GM19463 (cell line): ENCODE measurements around the gene GUSB.

Experiments
- ATAC-seq: cut with Tn5 transposase; IDR thresholded peaks from one replicate; pipeline ENCODE4 v1.9.1; 2021; ENCODE audit warnings: mild to moderate bottlenecking, moderate library complexity; ENCODE audit not compliant: unreplicated experiment

GUSB gene

GRCh38 chr7:65938336-65938895, 43.6 kb downstream of the GUSB start:
- ATAC-seq = no peak

GRCh38 chr7:65937296-65937695, 44.7 kb downstream of the GUSB start:
- ATAC-seq = no peak

- no peak for ATAC-seq
Measured at GRCh38 chr7:65931685-65932084, 50.3 kb downstream of the GUSB start.

- ATAC-seq = no peak
Measured at GRCh38 chr7:65927489-65928448, 54.2 kb downstream of the GUSB start.

GRCh38 chr7:65926588-65926987, 55.4 kb downstream of the GUSB start:
- no peak for ATAC-seq

GRCh38 chr7:65925040-65925439, 57.0 kb downstream of the GUSB start:
- ATAC-seq = no peak

- ATAC-seq = no peak
Measured at GRCh38 chr7:65924193-65924592, 57.8 kb downstream of the GUSB start.

DNA sequence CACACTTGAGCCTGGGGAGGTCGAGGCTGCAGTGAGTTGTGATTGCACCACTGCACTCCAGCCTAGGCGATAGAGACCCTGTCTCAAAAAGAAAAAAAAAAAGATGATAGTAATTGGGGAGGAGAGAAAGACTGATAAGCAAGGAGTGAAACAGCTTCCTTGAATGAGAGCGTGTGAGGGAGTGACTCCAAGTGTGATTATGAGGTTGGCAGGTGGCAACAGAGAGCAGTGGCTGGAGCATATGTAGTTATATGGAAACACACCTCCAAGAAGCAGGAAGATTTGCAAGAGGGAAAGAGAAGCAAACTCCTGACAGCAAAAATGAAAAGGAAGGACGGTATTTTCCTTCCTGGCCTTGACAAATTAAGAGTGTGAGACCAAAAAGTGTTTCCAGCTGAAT, 58.7 kb downstream of the GUSB start:
- no peak for ATAC-seq

- ATAC-seq = peak; percentile 44
Measured at GRCh38 chr7:65915921-65916657, 65.9 kb downstream of the GUSB start.

- ATAC-seq = no peak
Measured at GRCh38 chr7:65912237-65912636, 69.8 kb downstream of the GUSB start.
